WTC11 (cell line): ENCODE measurements around the gene RABEP2. TPM values are rescaled to one million over a fixed set of nuclear protein-coding genes. Genes with fewer than 3 reads are reported as not detected.

Source experiments
- ATAC-seq: fragments of 200-7000 bp; cut with Tn5 transposase; 2 replicates; pipeline ENCODE4 v1.10.0; 2021; ENCODE audit warnings: mild to moderate bottlenecking, moderate library complexity
- CTCF ChIA-PET: fragments of 300-600 bp; sonication (Branson Sonifier 250); formaldehyde crosslinking; loops from one replicate; lab custom pipeline; 2021; ENCODE audit warnings: antibody characterized with exemption; lab: Charles Lee
- POLR2A ChIA-PET: fragments of 350-600 bp; sonication (Branson Sonifier 250); formaldehyde crosslinking; loops from one replicate; lab custom pipeline; 2021; ENCODE audit warnings: antibody characterized with exemption; lab: Charles Lee
- DNase-seq: peaks from one replicate; pipeline ENCODE4 v3.0.0; 2021; ENCODE audit warnings: low spot score
- H3K27ac Mint-ChIP-seq: 2 replicates; pipeline ENCODE4 v1.8.0; 2021; ENCODE audit warnings: mixed read lengths
- H3K27me3 Mint-ChIP-seq: 2 replicates; pipeline ENCODE4 v1.8.0; 2021; ENCODE audit warnings: low read depth, mild to moderate bottlenecking, moderate library complexity, mixed read lengths
- H3K36me3 Mint-ChIP-seq: 2 replicates; pipeline ENCODE4 v1.8.0; 2021; ENCODE audit warnings: mixed read lengths
- H3K4me1 Mint-ChIP-seq: 2 replicates; pipeline ENCODE4 v1.8.0; 2022; ENCODE audit warnings: mixed read lengths
- H3K4me3 Mint-ChIP-seq: 2 replicates; pipeline ENCODE4 v1.8.0; 2021; ENCODE audit warnings: mild to moderate bottlenecking, moderate library complexity, mixed read lengths
- H3K9me3 Mint-ChIP-seq: 2 replicates; pipeline ENCODE4 v1.8.0; 2021; ENCODE audit warnings: mixed read lengths
- CREB1 ChIP-seq: sonication (generic); formaldehyde crosslinking; IDR thresholded peaks from 2 replicates; pipeline ENCODE4 v1.8.0; 2023; ENCODE audit warnings: mild to moderate bottlenecking, missing genetic modification reagents
- CREM ChIP-seq: sonication (generic); formaldehyde crosslinking; IDR thresholded peaks from 2 replicates; pipeline ENCODE4 v1.8.1; 2022; ENCODE audit warnings: mild to moderate bottlenecking, missing genetic modification reagents, moderate library complexity
- ESRRA ChIP-seq: sonication (generic); formaldehyde crosslinking; IDR thresholded peaks from 2 replicates; pipeline ENCODE4 v1.8.1; 2022; ENCODE audit warnings: mild to moderate bottlenecking, missing genetic modification reagents, borderline replicate concordance
- JUN ChIP-seq: sonication (generic); formaldehyde crosslinking; IDR thresholded peaks from 2 replicates; pipeline ENCODE4 v1.8.0; 2023; ENCODE audit warnings: mild to moderate bottlenecking, missing genetic modification reagents
- KAT7 ChIP-seq: sonication (generic); formaldehyde crosslinking; IDR thresholded peaks from 2 replicates; pipeline ENCODE4 v1.8.1; 2023; ENCODE audit warnings: missing genetic modification reagents, mild to moderate bottlenecking, borderline replicate concordance
- MLX ChIP-seq: sonication (generic); formaldehyde crosslinking; IDR thresholded peaks from 2 replicates; pipeline ENCODE4 v1.8.1; 2023; ENCODE audit warnings: mild to moderate bottlenecking, missing genetic modification reagents, moderate library complexity
- NFE2L1 ChIP-seq: sonication (generic); formaldehyde crosslinking; IDR thresholded peaks from 2 replicates; pipeline ENCODE4 v1.8.1; 2023; ENCODE audit warnings: missing genetic modification reagents
- PRDM15 ChIP-seq: sonication (generic); formaldehyde crosslinking; IDR thresholded peaks from 2 replicates; pipeline ENCODE4 v1.8.0; 2022; ENCODE audit warnings: missing genetic modification reagents
- SP1 ChIP-seq: sonication (generic); formaldehyde crosslinking; conservative IDR thresholded peaks from 2 replicates; pipeline ENCODE4 v1.8.1; 2022; ENCODE audit warnings: missing genetic modification reagents
- TEAD4 ChIP-seq: sonication (generic); formaldehyde crosslinking; IDR thresholded peaks from 2 replicates; pipeline ENCODE4 v1.8.0; 2022; ENCODE audit warnings: mild to moderate bottlenecking, missing genetic modification reagents
- ZBTB21 ChIP-seq: sonication (generic); formaldehyde crosslinking; IDR thresholded peaks from 2 replicates; pipeline ENCODE4 v1.8.1; 2023; ENCODE audit warnings: mild to moderate bottlenecking, missing genetic modification reagents, borderline replicate concordance
- ZMAT4 ChIP-seq: fragments of 250-450 bp; sonication (Bioruptor Pico); IDR thresholded peaks from 2 replicates; pipeline ENCODE4 v1.9.0; 2021; ENCODE audit warnings: mild to moderate bottlenecking
- ZNF416 ChIP-seq: fragments of 250-450 bp; sonication (Bioruptor Pico); IDR thresholded peaks from 2 replicates; pipeline ENCODE4 v1.9.0; 2021; ENCODE audit warnings: mild to moderate bottlenecking, inconsistent platforms
- ZNF512 ChIP-seq: sonication (generic); formaldehyde crosslinking; IDR thresholded peaks from 2 replicates; pipeline ENCODE4 v1.8.1; 2022; ENCODE audit warnings: missing genetic modification reagents, borderline replicate concordance
- ZNF671 ChIP-seq: fragments of 250-450 bp; sonication (Bioruptor Pico); IDR thresholded peaks from 2 replicates; pipeline ENCODE4 v1.8.0; 2021; ENCODE audit warnings: mild to moderate bottlenecking
- total RNA-seq: library from RNA; stranded (reverse); gene quantifications from 3 replicates; pipeline ENCODE4 v1.2.3, GENCODE V29; 2021
- TF ChIP-seq, protein P1 (sequence below): sonication (generic); formaldehyde crosslinking; conservative IDR thresholded peaks from 2 replicates; pipeline ENCODE4 v1.8.1; 2023; ENCODE audit warnings: mild to moderate bottlenecking, low read depth, missing genetic modification reagents, moderate library complexity
- TF ChIP-seq, protein P2 (sequence below): sonication (generic); formaldehyde crosslinking; IDR thresholded peaks from 2 replicates; pipeline ENCODE4 v1.8.0; 2023; ENCODE audit warnings: mild to moderate bottlenecking, missing genetic modification reagents
- TF ChIP-seq, protein P3 (sequence below): sonication (generic); formaldehyde crosslinking; IDR thresholded peaks from 2 replicates; pipeline ENCODE4 v1.8.0; 2022; ENCODE audit warnings: mild to moderate bottlenecking, missing genetic modification reagents

RABEP2 gene
- total RNA-seq, 1 experiment from 2014 or later, result 24.0 TPM

GRCh38 chr16:28884045-28884444 is 41.0 kb downstream of the RABEP2 start (continued):
- TF ChIP-seq NFE2L1 (CRISPR knock-in tag) (no peak), KAT7 (no peak), CREM (no peak), SP1 (no peak)
- TF ChIP-seq, all 79 proteins: peak for 0

GRCh38 chr16:28883221-28883996 is 41.6 kb downstream of the RABEP2 start:
- ChIA-PET CTCF (interaction anchor here (1.0 to 1.8 kb wide), 8 partner anchors 9 to 94 kb away, joined by 3 to 18 read pairs (median 6); partner anchors contain the start of genes NFATC2IP and SH2B1), POLR2A (no interaction called here)
- H3K27ac Mint-ChIP-seq, result peak overlapping the region; percentile 29; the same call in 1 of the 2 replicates
- no peaks in the 10 kb centered on the region for H3K9me3 Mint-ChIP-seq
- H3K27me3 Mint-ChIP-seq, result peaks cover 28% of the 10 kb centered on the region
- no peak overlapping the region; the same call in 1 of the 2 replicates for H3K4me3 Mint-ChIP-seq
- TF ChIP-seq TEAD4 (CRISPR knock-in tag) (no peak), ZBTB21 (CRISPR knock-in tag) (no peak), MLX (no peak), ZNF512 (CRISPR knock-in tag) (no peak), JUN (no peak), ZNF671 (CRISPR knock-in tag) (no peak)
- TF ChIP-seq, protein P1, sequence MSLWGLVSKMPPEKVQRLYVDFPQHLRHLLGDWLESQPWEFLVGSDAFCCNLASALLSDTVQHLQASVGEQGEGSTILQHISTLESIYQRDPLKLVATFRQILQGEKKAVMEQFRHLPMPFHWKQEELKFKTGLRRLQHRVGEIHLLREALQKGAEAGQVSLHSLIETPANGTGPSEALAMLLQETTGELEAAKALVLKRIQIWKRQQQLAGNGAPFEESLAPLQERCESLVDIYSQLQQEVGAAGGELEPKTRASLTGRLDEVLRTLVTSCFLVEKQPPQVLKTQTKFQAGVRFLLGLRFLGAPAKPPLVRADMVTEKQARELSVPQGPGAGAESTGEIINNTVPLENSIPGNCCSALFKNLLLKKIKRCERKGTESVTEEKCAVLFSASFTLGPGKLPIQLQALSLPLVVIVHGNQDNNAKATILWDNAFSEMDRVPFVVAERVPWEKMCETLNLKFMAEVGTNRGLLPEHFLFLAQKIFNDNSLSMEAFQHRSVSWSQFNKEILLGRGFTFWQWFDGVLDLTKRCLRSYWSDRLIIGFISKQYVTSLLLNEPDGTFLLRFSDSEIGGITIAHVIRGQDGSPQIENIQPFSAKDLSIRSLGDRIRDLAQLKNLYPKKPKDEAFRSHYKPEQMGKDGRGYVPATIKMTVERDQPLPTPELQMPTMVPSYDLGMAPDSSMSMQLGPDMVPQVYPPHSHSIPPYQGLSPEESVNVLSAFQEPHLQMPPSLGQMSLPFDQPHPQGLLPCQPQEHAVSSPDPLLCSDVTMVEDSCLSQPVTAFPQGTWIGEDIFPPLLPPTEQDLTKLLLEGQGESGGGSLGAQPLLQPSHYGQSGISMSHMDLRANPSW, result no peak
- TF ChIP-seq, protein P2, sequence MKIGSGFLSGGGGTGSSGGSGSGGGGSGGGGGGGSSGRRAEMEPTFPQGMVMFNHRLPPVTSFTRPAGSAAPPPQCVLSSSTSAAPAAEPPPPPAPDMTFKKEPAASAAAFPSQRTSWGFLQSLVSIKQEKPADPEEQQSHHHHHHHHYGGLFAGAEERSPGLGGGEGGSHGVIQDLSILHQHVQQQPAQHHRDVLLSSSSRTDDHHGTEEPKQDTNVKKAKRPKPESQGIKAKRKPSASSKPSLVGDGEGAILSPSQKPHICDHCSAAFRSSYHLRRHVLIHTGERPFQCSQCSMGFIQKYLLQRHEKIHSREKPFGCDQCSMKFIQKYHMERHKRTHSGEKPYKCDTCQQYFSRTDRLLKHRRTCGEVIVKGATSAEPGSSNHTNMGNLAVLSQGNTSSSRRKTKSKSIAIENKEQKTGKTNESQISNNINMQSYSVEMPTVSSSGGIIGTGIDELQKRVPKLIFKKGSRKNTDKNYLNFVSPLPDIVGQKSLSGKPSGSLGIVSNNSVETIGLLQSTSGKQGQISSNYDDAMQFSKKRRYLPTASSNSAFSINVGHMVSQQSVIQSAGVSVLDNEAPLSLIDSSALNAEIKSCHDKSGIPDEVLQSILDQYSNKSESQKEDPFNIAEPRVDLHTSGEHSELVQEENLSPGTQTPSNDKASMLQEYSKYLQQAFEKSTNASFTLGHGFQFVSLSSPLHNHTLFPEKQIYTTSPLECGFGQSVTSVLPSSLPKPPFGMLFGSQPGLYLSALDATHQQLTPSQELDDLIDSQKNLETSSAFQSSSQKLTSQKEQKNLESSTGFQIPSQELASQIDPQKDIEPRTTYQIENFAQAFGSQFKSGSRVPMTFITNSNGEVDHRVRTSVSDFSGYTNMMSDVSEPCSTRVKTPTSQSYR, result no peak
- TF ChIP-seq, protein P3, sequence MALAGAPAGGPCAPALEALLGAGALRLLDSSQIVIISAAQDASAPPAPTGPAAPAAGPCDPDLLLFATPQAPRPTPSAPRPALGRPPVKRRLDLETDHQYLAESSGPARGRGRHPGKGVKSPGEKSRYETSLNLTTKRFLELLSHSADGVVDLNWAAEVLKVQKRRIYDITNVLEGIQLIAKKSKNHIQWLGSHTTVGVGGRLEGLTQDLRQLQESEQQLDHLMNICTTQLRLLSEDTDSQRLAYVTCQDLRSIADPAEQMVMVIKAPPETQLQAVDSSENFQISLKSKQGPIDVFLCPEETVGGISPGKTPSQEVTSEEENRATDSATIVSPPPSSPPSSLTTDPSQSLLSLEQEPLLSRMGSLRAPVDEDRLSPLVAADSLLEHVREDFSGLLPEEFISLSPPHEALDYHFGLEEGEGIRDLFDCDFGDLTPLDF (CRISPR knock-in tag), result no peak
- no peak for ATAC-seq
- peaks cover 31% of the 10 kb centered on the region for H3K4me1 Mint-ChIP-seq
- no peak for DNase-seq
- no peaks in the 10 kb centered on the region for H3K36me3 Mint-ChIP-seq

DNA sequence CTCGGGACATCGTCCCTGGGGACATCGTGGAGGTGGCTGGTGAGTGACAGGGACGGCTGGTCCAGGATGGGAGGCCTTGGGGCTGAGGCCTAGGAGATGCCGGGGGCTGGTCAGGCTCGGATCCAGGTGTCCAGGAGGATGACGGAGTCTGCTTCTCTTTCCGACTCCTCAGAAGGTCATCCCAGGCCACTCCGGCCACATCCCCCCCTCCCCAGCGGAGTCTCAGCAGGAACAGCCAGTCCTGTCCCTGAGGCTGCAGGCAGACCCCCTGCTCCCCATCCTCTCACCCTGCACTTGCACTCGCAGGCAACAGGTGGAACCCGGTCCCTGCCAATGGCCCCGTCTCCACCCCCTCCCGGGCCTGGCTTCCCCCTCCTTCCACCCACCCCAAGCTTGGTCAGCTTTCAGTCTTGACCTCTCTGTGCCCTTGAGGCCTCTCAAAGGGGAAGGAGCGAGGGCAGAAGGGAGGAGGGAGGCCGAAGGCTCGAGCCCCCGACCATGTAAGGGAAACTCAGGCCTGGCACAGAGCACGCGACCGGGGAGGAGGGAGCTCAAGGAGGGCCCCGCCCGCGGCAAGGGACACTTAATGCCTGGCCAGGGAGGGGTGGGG is 42.4 kb downstream of the RABEP2 start:
- Mint-ChIP-seq H3K27ac (no peak overlapping the region), H3K4me3 (no peak overlapping the region), H3K9me3 (no peaks in the 10 kb centered on the region), H3K4me1 (peaks cover 35% of the 10 kb centered on the region), H3K27me3 (peaks cover 28% of the 10 kb centered on the region), H3K36me3 (no peaks in the 10 kb centered on the region)
- no peak for TF ChIP-seq ZMAT4 (CRISPR knock-in tag)
- peak; percentile 68; the same call in 1 of the 2 replicates for TF ChIP-seq ESRRA (CRISPR knock-in tag)
- no peak for TF ChIP-seq PRDM15 (CRISPR knock-in tag)
- no peak for TF ChIP-seq ZNF416 (CRISPR knock-in tag)
- no peak for TF ChIP-seq CREB1 (CRISPR knock-in tag)
- CTCF ChIA-PET, result interaction anchor here (0.6 to 1.8 kb wide), 9 partner anchors 9 to 95 kb away, joined by 3 to 18 read pairs (median 5); partner anchors contain the start of genes NFATC2IP and SH2B1
- ATAC-seq, result peak; percentile 23
- POLR2A ChIA-PET, result no interaction called here
- DNase-seq, result peak; percentile 63
